ENCODE results near the gene NME7.
"Not testable (repeated sequence)": the region's sequence is repeated elsewhere in the genome, so short reads cannot be mapped to it uniquely, and the experiment has no call there.

Gene NME7

DNA sequence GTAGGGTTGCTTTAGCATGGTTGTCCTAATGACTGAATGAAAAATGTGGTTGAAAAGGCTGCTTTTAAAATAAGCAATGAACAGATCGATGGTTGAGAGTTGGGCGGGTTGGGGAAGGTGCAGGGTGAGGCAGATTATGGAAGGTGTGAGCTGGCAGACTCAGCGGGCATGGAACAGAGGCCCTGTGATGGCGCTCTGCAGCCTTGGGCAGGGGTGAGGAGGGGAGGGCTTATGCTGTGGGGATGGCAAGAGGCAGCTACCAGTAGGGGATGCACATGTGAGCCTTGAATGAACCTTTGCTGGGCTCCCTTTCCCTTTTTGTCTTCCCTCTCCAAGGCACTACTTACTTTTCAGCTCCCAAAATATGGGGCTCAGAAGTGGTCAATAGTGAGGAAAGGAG lies 230.2 kb downstream of the NME7 start:
- H3K27me3 ChIP-seq (ENCODE audit: control insufficient read depth in 1 of 2, insufficient read depth in 2 of 2, low read length in 2 of 2), result no peaks in the 10 kb centered on the region

DNA sequence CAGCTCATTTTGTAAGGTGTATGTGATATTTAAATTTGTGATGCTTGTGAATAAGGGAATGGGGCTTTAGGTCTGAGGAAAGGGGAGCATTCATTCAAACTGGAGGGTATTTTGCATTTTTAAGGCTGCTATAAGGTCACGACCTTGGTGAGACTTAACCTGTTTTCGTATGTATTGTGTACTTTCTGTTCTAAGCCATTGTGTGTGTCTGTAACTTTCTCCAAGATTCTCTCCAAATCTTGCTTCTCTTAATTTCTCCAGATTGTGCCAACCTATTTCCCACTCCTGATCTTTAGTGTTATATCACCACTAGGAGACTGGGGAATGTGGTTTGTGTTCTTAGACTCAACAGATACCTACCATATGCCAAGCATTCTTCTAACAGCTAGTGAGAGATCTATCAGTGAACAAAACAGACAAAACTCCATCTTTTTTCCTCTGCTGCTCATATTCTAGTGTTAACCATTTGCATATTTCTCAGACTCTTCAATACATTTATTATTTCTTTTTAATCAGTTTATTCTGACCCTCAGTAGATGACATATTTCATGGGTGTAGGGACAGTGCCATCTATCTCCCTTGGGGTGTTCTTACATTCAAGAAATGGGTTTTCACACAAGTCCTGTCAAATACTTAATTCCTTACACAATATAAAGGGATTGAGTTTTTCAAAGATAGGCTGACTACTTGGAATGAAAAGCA lies 233.6 kb downstream of the NME7 start:
- Histone ChIP-seq H3K36me3 (ENCODE audit: control insufficient read depth in 1 of 2, insufficient read depth in 2 of 2, low read length in 2 of 2) (peaks cover 19 to 43% of the 10 kb centered on the region in 2 donors), H3K27me3 (ENCODE audit: control insufficient read depth in 1 of 2, insufficient read depth in 2 of 2, low read length in 2 of 2) (no peaks in the 10 kb centered on the region), H3K27ac (ENCODE audit: low read depth, low read length) (no peak overlapping the region), H3K9ac (ENCODE audit: low read depth in 1 of 2, low read length in 2 of 2) (no peak overlapping the region), H3K4me1 (ENCODE audit: control insufficient read depth in 1 of 2, insufficient read depth in 2 of 2, low read length in 2 of 2) (no peaks in the 10 kb centered on the region), H3K9me3 (ENCODE audit: control insufficient read depth in 1 of 2, low read length in 2 of 2) (no peaks in the 10 kb centered on the region), H3K4me3 (ENCODE audit: low read depth in 1 of 2, low read length in 2 of 2) (no peak overlapping the region)

More for the DNA sequence above, 230.2 kb downstream of the NME7 start:
- Histone ChIP-seq H3K36me3 (ENCODE audit: control insufficient read depth in 1 of 2, insufficient read depth in 2 of 2, low read length in 2 of 2) (peaks cover 5 to 14% of the 10 kb centered on the region in 2 donors), H3K4me1 (ENCODE audit: control insufficient read depth in 1 of 2, insufficient read depth in 2 of 2, low read length in 2 of 2) (peaks cover 0 to 7% of the 10 kb centered on the region in 2 donors), H3K4me3 (ENCODE audit: low read depth in 1 of 2, low read length in 2 of 2) (no peak overlapping the region), H3K27ac (ENCODE audit: low read depth, low read length) (no peak overlapping the region), H3K9ac (ENCODE audit: low read depth in 1 of 2, low read length in 2 of 2) (no peak overlapping the region), H3K9me3 (ENCODE audit: control insufficient read depth in 1 of 2, low read length in 2 of 2) (no peaks in the 10 kb centered on the region)

DNA sequence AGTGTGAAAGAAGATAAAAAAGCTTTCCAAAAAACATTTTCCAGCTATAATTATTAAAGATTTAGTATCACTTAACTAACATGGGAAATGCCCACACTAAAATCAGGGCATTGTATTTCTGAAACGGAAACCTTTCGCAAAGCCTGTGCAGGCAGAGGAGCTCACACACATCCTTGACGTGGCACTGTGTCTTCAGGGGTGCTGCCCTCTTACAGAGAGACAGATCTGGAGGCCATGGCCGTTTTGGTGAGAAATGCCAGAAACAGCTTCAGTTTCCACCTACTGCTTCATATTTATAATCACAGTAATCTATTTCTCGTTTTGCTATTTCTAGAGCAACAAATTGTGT lies 234.4 kb downstream of the NME7 start:
- Histone ChIP-seq H3K36me3 (ENCODE audit: control insufficient read depth in 1 of 2, insufficient read depth in 2 of 2, low read length in 2 of 2) (peaks cover 26 to 51% of the 10 kb centered on the region in 2 donors), H3K27me3 (ENCODE audit: control insufficient read depth in 1 of 2, insufficient read depth in 2 of 2, low read length in 2 of 2) (no peaks in the 10 kb centered on the region), H3K4me1 (ENCODE audit: control insufficient read depth in 1 of 2, insufficient read depth in 2 of 2, low read length in 2 of 2) (no peaks in the 10 kb centered on the region), H3K4me3 (ENCODE audit: low read depth in 1 of 2, low read length in 2 of 2) (no peak overlapping the region), H3K27ac (ENCODE audit: low read depth, low read length) (no peak overlapping the region), H3K9ac (ENCODE audit: low read depth in 1 of 2, low read length in 2 of 2) (no peak overlapping the region), H3K9me3 (ENCODE audit: control insufficient read depth in 1 of 2, low read length in 2 of 2) (no peaks in the 10 kb centered on the region)

DNA sequence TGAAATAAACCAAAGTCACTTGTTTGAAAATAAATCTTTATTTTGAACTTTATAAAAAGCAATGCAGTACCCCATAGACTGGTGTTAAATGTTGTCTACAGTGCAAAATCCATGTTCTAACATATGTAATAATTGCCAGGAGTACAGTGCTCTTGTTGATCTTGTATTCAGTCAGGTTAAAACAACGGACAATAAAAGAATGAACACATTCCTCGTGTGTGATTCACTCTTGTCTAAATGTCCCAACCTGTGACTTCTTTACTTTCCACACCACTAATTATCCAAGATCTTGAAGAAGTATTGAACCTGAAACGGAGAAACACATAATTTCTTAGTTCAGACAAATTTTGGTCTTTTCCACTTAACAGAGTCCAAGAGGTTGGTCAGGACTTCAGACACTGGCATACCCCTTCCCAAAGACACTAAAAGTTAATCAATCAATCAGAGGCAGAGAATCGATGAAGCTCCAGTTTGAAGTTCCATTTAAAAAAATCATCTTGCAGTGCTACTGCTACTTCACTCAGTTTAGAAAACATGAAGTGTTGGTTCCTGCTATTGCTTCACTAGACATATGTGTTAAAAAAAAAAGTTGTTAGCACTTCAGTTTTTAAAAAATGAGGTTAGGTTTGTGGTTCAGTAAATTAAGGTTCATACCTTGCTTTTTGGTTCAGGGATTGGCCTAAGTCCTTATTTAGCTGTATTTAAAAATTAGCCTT lies 234.9 kb downstream of the NME7 start:
- no peaks in the 10 kb centered on the region for H3K9me3 ChIP-seq (ENCODE audit: control insufficient read depth in 1 of 2, low read length in 2 of 2)
- H3K36me3 ChIP-seq (ENCODE audit: control insufficient read depth in 1 of 2, insufficient read depth in 2 of 2, low read length in 2 of 2), result peaks cover 31 to 56% of the 10 kb centered on the region in 2 donors
- no peak overlapping the region for H3K27ac ChIP-seq (ENCODE audit: low read depth, low read length)
- no peaks in the 10 kb centered on the region for H3K4me1 ChIP-seq (ENCODE audit: control insufficient read depth in 1 of 2, insufficient read depth in 2 of 2, low read length in 2 of 2)
- no peak overlapping the region for H3K4me3 ChIP-seq (ENCODE audit: low read depth in 1 of 2, low read length in 2 of 2)
- no peak overlapping the region for H3K9ac ChIP-seq (ENCODE audit: low read depth in 1 of 2, low read length in 2 of 2)
- H3K27me3 ChIP-seq (ENCODE audit: control insufficient read depth in 1 of 2, insufficient read depth in 2 of 2, low read length in 2 of 2), result no peaks in the 10 kb centered on the region

DNA sequence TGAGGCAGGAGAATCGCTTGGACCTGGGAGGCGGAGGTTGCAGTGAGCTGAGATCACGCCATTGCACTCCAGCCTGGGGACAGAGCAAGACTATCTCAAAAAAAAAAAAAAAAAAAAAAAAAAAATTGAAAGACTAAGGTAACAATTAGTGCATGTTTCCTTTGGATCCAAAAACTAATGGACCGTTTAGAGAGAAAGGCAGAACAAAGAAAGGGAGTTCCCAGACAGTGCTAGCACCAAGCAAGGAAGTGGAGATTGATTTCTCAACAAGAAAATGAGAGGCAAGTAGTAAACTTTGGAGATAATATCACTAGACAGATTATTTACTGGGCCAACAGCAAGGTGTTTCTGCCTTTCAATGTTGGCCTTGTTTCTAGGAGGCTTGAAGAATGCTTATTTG lies 236.9 kb downstream of the NME7 start:
- Histone ChIP-seq H3K4me1 (ENCODE audit: control insufficient read depth in 1 of 2, insufficient read depth in 2 of 2, low read length in 2 of 2) (peaks cover 0 to 4% of the 10 kb centered on the region in 2 donors), H3K27me3 (ENCODE audit: control insufficient read depth in 1 of 2, insufficient read depth in 2 of 2, low read length in 2 of 2) (no peaks in the 10 kb centered on the region), H3K9me3 (ENCODE audit: control insufficient read depth in 1 of 2, low read length in 2 of 2) (no peaks in the 10 kb centered on the region), H3K4me3 (ENCODE audit: low read depth in 1 of 2, low read length in 2 of 2) (no peak overlapping the region), H3K36me3 (ENCODE audit: control insufficient read depth in 1 of 2, insufficient read depth in 2 of 2, low read length in 2 of 2) (peaks cover 42 to 74% of the 10 kb centered on the region in 2 donors), H3K9ac (ENCODE audit: low read depth in 1 of 2, low read length in 2 of 2) (no peak overlapping the region), H3K27ac (ENCODE audit: low read depth, low read length) (no peak overlapping the region)

DNA sequence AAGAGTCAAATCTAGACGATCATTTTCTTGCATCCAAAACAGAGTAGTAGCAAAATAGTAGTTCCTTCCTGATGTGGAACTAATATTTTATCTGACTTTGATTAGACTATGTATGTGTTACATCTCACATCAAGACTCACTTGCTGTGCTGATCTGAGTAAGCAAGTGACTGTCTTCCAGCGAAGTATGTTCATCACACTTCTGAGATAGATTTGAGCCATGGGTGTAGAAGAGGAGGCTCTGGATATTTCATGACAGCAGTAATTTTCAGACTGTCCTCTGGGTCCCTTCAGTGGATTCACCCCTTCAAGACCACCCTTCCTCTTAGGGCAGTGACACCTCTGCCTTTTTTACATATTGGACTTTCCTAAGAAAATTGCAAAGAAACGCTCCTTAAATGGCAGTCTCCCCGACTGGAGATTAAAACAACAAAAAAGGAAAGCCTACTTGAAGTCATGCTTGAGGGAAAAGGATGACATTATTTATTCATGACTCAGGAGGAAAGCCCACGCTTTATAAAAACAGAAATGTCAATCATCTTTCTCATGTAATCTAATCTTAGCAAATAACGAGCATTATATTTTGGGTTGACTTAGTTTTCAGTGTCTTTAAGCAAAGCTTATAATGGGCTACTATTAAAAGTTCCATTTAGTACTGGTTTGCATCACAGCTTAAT lies 238.3 kb downstream of the NME7 start:
- Histone ChIP-seq H3K9me3 (ENCODE audit: control insufficient read depth in 1 of 2, low read length in 2 of 2) (no peaks in the 10 kb centered on the region), H3K27me3 (ENCODE audit: control insufficient read depth in 1 of 2, insufficient read depth in 2 of 2, low read length in 2 of 2) (no peaks in the 10 kb centered on the region), H3K4me1 (ENCODE audit: control insufficient read depth in 1 of 2, insufficient read depth in 2 of 2, low read length in 2 of 2) (peaks cover 0 to 14% of the 10 kb centered on the region in 2 donors), H3K27ac (ENCODE audit: low read depth, low read length) (no peak overlapping the region), H3K9ac (ENCODE audit: low read depth in 1 of 2, low read length in 2 of 2) (no peak overlapping the region), H3K36me3 (ENCODE audit: control insufficient read depth in 1 of 2, insufficient read depth in 2 of 2, low read length in 2 of 2) (peaks cover 56 to 88% of the 10 kb centered on the region in 2 donors), H3K4me3 (ENCODE audit: low read depth in 1 of 2, low read length in 2 of 2) (no peak overlapping the region)

DNA sequence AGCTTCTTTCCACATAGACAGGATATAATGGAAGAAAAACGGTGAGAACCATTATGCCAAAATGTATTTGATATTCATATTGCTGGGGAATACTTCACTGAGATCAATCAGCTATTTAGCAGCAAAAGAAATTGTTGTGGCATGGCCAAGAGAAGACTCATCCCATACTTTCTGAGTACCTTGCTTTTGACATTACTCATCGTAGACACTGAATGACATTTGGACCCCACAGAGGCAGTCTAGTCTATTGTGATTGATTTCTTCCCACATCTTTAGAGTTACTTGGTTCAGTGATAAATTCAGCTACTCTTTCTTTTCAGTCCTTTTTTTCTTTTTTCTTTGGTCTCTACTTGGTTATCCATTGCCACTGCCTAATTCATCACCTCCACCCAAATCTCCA lies 239.0 kb downstream of the NME7 start:
- peaks cover 59 to 91% of the 10 kb centered on the region in 2 donors for H3K36me3 ChIP-seq (ENCODE audit: control insufficient read depth in 1 of 2, insufficient read depth in 2 of 2, low read length in 2 of 2)
- H3K4me1 ChIP-seq (ENCODE audit: control insufficient read depth in 1 of 2, insufficient read depth in 2 of 2, low read length in 2 of 2), result peaks cover 0 to 18% of the 10 kb centered on the region in 2 donors
- no peak overlapping the region for H3K27ac ChIP-seq (ENCODE audit: low read depth, low read length)

DNA sequence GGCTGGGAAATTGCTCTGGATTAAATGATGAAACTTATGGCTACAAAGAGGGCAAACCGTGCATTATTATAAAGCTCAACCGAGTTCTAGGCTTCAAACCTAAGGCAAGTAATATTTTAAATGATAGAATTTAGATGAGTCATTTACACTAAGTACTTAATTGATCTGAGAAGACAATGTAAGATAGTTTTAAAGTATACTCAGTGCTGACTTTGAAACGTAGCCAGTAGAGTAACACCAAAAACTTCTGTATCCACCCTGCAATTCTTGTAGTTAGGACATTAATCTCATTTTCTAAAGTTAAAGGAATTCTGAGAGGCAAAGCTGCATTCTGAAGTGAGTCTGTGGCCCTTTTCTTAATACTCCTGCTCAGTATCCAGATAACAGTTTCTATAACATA lies 240.3 kb downstream of the NME7 start:
- H3K27me3 ChIP-seq (ENCODE audit: control insufficient read depth in 1 of 2, insufficient read depth in 2 of 2, low read length in 2 of 2), result no peaks in the 10 kb centered on the region
- peaks cover 0 to 18% of the 10 kb centered on the region in 2 donors for H3K4me1 ChIP-seq (ENCODE audit: control insufficient read depth in 1 of 2, insufficient read depth in 2 of 2, low read length in 2 of 2)
- no peak overlapping the region for H3K27ac ChIP-seq (ENCODE audit: low read depth, low read length)
- no peak overlapping the region for H3K4me3 ChIP-seq (ENCODE audit: low read depth in 1 of 2, low read length in 2 of 2)
- H3K9ac ChIP-seq (ENCODE audit: low read depth in 1 of 2, low read length in 2 of 2), result no peak overlapping the region
- H3K9me3 ChIP-seq (ENCODE audit: control insufficient read depth in 1 of 2, low read length in 2 of 2), result no peaks in the 10 kb centered on the region
- H3K36me3 ChIP-seq (ENCODE audit: control insufficient read depth in 1 of 2, insufficient read depth in 2 of 2, low read length in 2 of 2), result peaks cover 58 to 86% of the 10 kb centered on the region in 2 donors

More for the DNA sequence above, 239.0 kb downstream of the NME7 start:
- no peaks in the 10 kb centered on the region for H3K9me3 ChIP-seq (ENCODE audit: control insufficient read depth in 1 of 2, low read length in 2 of 2)
- H3K4me3 ChIP-seq (ENCODE audit: low read depth in 1 of 2, low read length in 2 of 2), result no peak overlapping the region
- H3K27me3 ChIP-seq (ENCODE audit: control insufficient read depth in 1 of 2, insufficient read depth in 2 of 2, low read length in 2 of 2), result no peaks in the 10 kb centered on the region
- no peak overlapping the region for H3K9ac ChIP-seq (ENCODE audit: low read depth in 1 of 2, low read length in 2 of 2)

DNA sequence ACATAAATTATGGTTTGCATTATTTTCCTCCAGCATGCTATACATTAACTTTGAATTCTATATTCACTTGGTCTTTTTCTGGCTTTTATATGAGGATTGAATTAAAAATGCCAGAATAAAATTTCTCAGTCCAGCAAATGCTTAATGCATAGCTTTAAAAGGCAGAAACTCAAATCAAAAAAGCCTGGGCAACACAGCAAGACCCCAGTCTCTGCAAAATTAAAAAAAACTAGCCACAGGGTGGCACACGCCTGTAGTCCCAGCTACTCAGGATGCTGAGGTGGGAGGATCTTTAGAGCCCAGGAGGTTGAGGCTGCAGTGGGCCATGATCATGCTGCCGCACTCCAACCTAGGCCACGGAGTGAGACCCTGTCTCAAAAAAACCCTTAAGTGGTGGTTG lies 241.3 kb downstream of the NME7 start:
- Histone ChIP-seq H3K27me3 (ENCODE audit: control insufficient read depth in 1 of 2, insufficient read depth in 2 of 2, low read length in 2 of 2) (no peaks in the 10 kb centered on the region), H3K9ac (ENCODE audit: low read depth in 1 of 2, low read length in 2 of 2) (no peak overlapping the region), H3K4me3 (ENCODE audit: low read depth in 1 of 2, low read length in 2 of 2) (no peak overlapping the region), H3K9me3 (ENCODE audit: control insufficient read depth in 1 of 2, low read length in 2 of 2) (no peaks in the 10 kb centered on the region), H3K27ac (ENCODE audit: low read depth, low read length) (no peak overlapping the region), H3K4me1 (ENCODE audit: control insufficient read depth in 1 of 2, insufficient read depth in 2 of 2, low read length in 2 of 2) (peaks cover 7 to 18% of the 10 kb centered on the region in 2 donors), H3K36me3 (ENCODE audit: control insufficient read depth in 1 of 2, insufficient read depth in 2 of 2, low read length in 2 of 2) (peaks cover 66 to 89% of the 10 kb centered on the region in 2 donors)

DNA sequence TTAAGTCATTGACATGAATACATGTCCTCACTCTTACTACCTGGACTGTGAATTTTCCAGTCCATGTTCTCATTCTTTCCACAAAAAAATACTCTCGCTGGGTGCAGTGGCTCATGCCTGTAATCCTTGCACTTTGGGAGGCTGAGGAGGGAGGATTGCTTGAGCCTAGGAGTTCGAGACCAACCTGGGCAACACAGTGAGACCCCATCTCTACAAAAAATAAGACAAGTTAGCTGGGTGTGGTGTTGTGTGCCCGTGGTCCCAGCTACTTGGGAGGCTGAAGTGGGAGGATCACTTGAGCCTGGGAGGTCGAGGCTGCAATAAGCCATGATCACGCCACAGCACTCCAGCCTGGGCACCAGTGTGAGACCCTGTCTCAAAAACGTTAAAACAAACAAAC lies 242.0 kb downstream of the NME7 start:
- H3K27ac ChIP-seq (ENCODE audit: low read depth, low read length); H3K4me3 ChIP-seq (ENCODE audit: low read depth in 1 of 2, low read length in 2 of 2); H3K27me3 ChIP-seq (ENCODE audit: control insufficient read depth in 1 of 2, insufficient read depth in 2 of 2, low read length in 2 of 2); H3K9me3 ChIP-seq (ENCODE audit: control insufficient read depth in 1 of 2, low read length in 2 of 2); H3K9ac ChIP-seq (ENCODE audit: low read depth in 1 of 2, low read length in 2 of 2): not testable (repeated sequence)
- H3K36me3 ChIP-seq (ENCODE audit: control insufficient read depth in 1 of 2, insufficient read depth in 2 of 2, low read length in 2 of 2), result peaks cover 62 to 86% of the 10 kb centered on the region in 2 donors
- H3K4me1 ChIP-seq (ENCODE audit: control insufficient read depth in 1 of 2, insufficient read depth in 2 of 2, low read length in 2 of 2), result peaks cover 13 to 19% of the 10 kb centered on the region in 2 donors
